GM12865 (cell line): ENCODE results near the gene ILKAP.

ENCODE experiments used
- DNase-seq: peaks from one replicate; pipeline ENCODE4 v3.0.0; 2010; ENCODE audit warnings: low read depth
- H3K4me3 ChIP-seq: 2 replicates; pipeline ENCODE4 v1.5.1; 2011; ENCODE audit warnings: mild to moderate bottlenecking, low read depth, low read length, control low read depth
- CTCF ChIP-seq: IDR thresholded peaks from 2 replicates; pipeline ENCODE4 v1.5.1; 2011; ENCODE audit warnings: low read length, control low read depth, low read depth, inconsistent platforms; ENCODE audit not compliant: insufficient read depth; ENCODE audit errors: missing control alignments

The ILKAP gene

GRCh38 chr2:238120463-238121298 lies 82.8 kb downstream of the ILKAP start:
- no peak for DNase-seq
- no peak for TF ChIP-seq CTCF
- no peak overlapping the region for H3K4me3 ChIP-seq
